GM12864 (cell line): Measurements from ENCODE around the gene TMEM143.
A peak's percentile ranks its signal among the peaks of the same experiment; 100 is the strongest.
"Not testable (repeated sequence)": the region's sequence is repeated elsewhere in the genome, so short reads cannot be mapped to it uniquely, and the experiment has no call there.

Source experiments
- DNase-seq: peaks from one replicate; pipeline ENCODE4 v3.0.0-alpha.2; 2011; ENCODE audit warnings: low read depth
- H3K4me3 ChIP-seq: 2 replicates; pipeline ENCODE4 v1.5.1; 2011; ENCODE audit warnings: mild to moderate bottlenecking, low read depth, low read length, control low read depth
- TF ChIP-seq, protein P1 (sequence below): IDR thresholded peaks from 2 replicates; pipeline ENCODE4 v1.5.1; 2011; ENCODE audit warnings: low read depth, mild to moderate bottlenecking, moderate library complexity, low read length, control low read depth, inconsistent platforms; ENCODE audit errors: missing control alignments

Gene TMEM143

DNA sequence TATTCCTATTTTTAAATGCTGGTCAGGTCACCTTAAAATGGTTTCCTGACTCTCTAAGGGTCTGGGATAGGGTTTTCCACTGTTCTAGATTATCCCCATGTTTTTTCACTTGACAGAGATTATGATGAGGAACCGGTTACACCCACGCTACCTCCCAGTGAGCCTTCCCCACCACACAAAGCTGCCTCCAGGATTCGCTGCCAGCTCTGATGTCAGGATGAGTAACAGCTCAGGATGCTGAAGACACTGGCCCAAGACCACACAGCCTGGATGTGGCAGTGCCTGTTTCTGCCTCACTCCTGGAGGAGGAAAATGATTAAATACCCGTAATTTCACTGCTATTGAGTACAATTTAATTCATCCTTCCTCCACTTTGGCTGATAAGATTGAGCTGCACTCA, 70.9 kb downstream of the TMEM143 start:
- no peak for DNase-seq
- TF ChIP-seq, protein P1, sequence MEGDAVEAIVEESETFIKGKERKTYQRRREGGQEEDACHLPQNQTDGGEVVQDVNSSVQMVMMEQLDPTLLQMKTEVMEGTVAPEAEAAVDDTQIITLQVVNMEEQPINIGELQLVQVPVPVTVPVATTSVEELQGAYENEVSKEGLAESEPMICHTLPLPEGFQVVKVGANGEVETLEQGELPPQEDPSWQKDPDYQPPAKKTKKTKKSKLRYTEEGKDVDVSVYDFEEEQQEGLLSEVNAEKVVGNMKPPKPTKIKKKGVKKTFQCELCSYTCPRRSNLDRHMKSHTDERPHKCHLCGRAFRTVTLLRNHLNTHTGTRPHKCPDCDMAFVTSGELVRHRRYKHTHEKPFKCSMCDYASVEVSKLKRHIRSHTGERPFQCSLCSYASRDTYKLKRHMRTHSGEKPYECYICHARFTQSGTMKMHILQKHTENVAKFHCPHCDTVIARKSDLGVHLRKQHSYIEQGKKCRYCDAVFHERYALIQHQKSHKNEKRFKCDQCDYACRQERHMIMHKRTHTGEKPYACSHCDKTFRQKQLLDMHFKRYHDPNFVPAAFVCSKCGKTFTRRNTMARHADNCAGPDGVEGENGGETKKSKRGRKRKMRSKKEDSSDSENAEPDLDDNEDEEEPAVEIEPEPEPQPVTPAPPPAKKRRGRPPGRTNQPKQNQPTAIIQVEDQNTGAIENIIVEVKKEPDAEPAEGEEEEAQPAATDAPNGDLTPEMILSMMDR = no peak
- no peak overlapping the region for H3K4me3 ChIP-seq

DNA sequence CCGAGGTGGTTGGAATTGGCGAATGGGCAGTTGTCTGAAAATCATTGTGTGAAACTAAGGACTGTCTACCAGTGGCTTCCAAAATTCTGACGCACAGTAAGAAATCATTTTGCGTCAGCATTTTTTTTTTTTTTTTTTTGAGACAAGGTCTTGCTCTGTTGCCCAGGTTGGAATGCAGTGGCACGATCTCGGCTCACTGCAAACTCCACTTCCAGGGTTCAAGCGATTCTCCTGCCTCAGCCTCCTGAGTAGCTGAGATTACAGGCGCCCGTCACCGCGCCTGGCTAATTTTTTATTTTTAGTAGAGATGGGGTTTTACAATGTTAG, 72.3 kb downstream of the TMEM143 start:
- H3K4me3 ChIP-seq, DNase-seq: not testable (repeated sequence)

DNA sequence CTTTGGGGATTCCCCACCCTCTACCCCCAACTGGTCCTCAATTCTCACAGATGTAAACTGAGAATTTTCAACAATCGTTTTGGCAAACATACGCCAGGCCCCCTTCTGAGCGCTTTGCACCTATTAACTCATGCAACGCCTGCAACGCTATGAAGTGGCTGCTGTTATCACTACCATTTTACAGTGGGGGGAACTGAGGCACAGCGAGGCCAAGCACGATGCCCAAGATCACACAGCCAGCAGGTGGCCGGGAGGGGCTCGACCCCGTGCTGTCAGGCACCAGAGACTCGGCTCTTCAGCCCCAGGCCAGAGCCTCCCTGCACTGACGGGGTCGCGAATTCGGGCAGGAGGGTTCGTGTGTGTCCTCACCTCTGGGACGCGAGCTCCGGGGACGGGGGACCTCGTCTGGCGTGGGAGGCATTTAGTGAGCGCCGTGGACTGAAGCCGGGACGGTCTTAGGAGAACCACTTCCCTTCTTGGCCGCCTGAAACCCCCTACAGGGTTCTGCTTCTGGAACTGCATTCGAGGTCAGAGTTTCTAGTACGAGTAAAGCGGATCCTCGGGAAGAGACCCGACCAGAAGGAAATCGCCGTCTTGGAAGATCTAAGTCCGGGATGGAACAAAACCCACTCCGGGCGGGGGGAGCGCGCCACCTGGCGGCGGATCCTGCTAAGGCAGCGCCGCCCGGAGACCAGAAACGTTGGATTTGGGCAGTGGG, 72.8 kb downstream of the TMEM143 start:
- TF ChIP-seq, protein P1 = peak; percentile 97
- peak overlapping the region; percentile 34 for H3K4me3 ChIP-seq
- no peak for DNase-seq

DNA sequence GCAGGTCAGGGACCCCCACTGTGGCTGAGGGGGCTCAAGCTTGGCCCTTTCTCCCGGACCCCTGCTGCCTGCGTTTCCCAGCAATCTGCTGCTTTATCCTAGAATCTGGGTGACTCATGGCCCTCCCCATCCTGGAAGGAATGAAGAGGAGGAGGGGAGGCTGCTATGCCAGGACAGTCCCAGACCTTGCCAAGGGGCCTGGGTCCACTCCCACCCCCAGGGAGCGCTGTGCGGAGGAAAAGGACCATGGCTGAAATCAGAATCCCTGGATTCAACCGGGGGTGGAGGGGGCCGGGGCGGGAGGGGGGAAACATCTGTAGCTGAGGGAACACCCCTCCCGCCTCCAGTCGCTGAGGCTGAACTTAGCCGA, 73.4 kb downstream of the TMEM143 start:
- DNase-seq = no peak
- no peak overlapping the region for H3K4me3 ChIP-seq
- TF ChIP-seq, protein P1 = no peak

DNA sequence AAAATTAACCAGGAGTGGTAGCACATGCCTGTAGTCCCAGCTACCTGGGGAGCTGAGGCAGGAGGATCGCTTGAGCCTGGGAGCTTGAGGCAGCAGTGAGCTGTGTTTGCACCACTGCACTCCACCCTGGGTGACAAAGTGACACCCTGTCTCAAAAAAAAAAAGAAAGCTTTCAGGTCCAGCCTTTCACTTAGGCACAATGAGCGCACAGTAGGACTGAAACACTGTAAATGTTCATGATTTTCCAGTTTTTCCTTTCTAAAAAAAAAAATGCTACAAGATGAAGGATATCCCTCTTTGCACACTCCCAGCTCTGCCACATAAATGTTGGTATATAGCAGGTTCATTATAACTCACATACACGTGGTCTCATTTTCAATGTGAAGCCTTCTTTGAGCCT, 76.0 kb downstream of the TMEM143 start:
- TF ChIP-seq, protein P1 = no peak
- no peak for DNase-seq
- H3K4me3 ChIP-seq = no peak overlapping the region

DNA sequence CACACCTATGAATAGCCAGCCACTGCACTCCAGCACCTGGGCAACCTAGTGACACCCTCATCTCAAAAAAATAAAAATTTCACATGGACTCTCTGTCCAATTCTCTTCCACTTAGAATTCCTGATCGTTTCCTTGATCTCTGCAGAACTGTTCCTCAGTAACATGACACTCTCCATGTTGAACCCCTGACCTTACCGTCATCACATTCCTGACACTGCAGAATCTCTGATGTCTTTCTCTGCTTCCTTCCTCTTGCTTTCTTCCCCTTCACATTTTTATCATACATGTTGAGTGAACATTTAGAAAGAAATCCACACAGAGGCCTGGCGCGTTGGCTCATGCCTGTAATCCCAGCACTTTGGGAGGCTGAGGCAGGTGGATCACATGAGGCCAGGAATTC, 78.8 kb downstream of the TMEM143 start:
- TF ChIP-seq, protein P1 = no peak
- no peak for DNase-seq

DNA sequence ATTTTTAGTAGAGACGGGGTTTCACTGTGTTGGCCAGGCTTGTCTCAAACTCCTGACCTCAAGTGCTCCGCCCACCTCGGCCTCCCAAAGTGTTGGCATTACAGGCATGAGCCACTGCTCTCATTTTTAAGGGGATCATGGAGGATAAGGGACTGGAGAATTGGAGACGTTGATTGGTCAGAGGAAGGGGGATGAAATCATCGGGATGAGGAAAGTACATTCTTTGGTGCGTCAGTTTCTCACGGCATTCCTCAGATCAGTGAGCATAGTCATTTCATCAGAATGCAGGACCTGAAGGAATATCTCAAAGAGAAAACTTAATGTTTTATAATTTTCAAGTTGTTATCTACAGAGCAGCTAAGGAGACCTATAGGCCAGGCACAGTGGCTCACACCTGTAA, 79.8 kb downstream of the TMEM143 start:
- DNase-seq = no peak
- TF ChIP-seq, protein P1 = no peak

More for the DNA sequence above, 78.8 kb downstream of the TMEM143 start:
- H3K4me3 ChIP-seq = no peak overlapping the region

More for the DNA sequence above, 79.8 kb downstream of the TMEM143 start:
- no peak overlapping the region for H3K4me3 ChIP-seq
